Activated naive CD8-positive, alpha-beta T cell treated with anti-CD3 and anti-CD28 coated beads for 36 hours (primary cell): ENCODE results near the gene WAS. TPM values are rescaled to one million over a fixed set of nuclear protein-coding genes. Genes with fewer than 3 reads are reported as not detected.
"Not testable (repeated sequence)": the region's sequence is repeated elsewhere in the genome, so short reads cannot be mapped to it uniquely, and the experiment has no call there.

Source experiments
- DNase-seq: peaks from one replicate; pipeline ENCODE4 v3.0.0; 2021
- H3K27ac Mint-ChIP-seq: one replicate; pipeline ENCODE4 v1.8.0; 2022; ENCODE audit warnings: mild to moderate bottlenecking, moderate library complexity, mixed read lengths
- H3K27me3 Mint-ChIP-seq: one replicate; pipeline ENCODE4 v1.8.0; 2022; ENCODE audit warnings: mild to moderate bottlenecking, mixed read lengths
- H3K36me3 Mint-ChIP-seq: one replicate; pipeline ENCODE4 v1.8.0; 2021; ENCODE audit warnings: mild to moderate bottlenecking, mixed read lengths
- H3K4me1 Mint-ChIP-seq: one replicate; pipeline ENCODE4 v1.8.0; 2021; ENCODE audit warnings: mixed read lengths
- H3K4me3 Mint-ChIP-seq: one replicate; pipeline ENCODE4 v1.8.0; 2022; ENCODE audit warnings: mild to moderate bottlenecking, moderate library complexity, mixed read lengths
- H3K9me3 Mint-ChIP-seq: one replicate; pipeline ENCODE4 v1.8.0; 2022; ENCODE audit warnings: mixed read lengths
- total RNA-seq, 2 experiments: library from RNA; stranded (reverse); gene quantifications; one replicate each; pipeline ENCODE4 v1.2.3, GENCODE V29; 2021

The WAS gene
- total RNA-seq, 2 experiments from 2014 or later, result 87.8 to 89.8 TPM

DNA sequence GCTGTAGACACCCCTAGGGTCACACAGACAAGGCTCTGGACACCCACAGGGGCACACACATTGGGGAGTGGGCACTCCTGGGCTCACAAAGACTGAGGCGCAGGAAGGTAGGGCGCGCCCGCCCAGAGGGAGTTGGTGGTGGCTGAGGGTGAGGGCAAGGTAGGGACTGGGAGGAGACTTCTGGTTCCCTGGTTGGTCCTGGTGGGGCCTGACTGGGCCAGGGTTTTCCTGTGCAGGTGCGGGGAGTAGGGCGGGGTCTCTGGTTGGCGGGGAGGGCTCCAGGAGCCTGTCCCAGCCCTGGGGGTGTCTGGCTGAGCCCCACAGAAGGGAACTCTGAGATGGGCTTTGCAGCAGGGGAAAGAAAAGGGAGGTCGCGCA, 6.7 kb upstream of the WAS start:
- Mint-ChIP-seq H3K27me3 (no peaks in the 10 kb centered on the region), H3K36me3 (peaks cover 10% of the 10 kb centered on the region), H3K9me3 (no peaks in the 10 kb centered on the region), H3K4me1 (peaks cover 18% of the 10 kb centered on the region), H3K27ac (peak overlapping the region; percentile 92), H3K4me3 (peak overlapping the region; percentile 92)
- DNase-seq, result peak; percentile 14

- Mint-ChIP-seq H3K27me3 (no peaks in the 10 kb centered on the region), H3K4me3 (peak overlapping the region; percentile 92), H3K9me3 (no peaks in the 10 kb centered on the region), H3K36me3 (peaks cover 10% of the 10 kb centered on the region), H3K4me1 (peaks cover 18% of the 10 kb centered on the region), H3K27ac (peak overlapping the region; percentile 92)
- DNase-seq, result no peak
Observed at GRCh38 chrX:48677516-48677915, 6.1 kb upstream of the WAS start.

DNA sequence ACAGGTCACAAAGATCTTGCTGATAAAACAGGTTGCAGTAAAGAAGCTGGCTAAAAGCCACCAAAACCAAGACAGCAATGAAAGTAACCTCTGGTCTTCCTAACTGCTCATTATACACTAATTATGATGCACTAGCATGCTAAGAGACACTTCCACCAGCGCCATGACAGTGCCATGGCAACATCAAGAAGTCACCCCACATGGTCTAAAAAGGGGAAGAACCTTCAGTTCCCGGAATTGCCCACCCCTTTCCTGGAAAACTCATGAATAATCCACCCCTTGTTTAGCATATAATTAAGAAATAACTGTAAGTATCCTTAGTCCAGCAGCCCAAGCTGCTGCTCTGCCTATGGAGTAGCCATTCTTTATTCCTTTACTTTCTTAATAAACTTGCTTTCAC, 3.1 kb upstream of the WAS start:
- not testable (repeated sequence) for H3K4me3 Mint-ChIP-seq, H3K27me3 Mint-ChIP-seq, H3K9me3 Mint-ChIP-seq
- peak; percentile 42 for DNase-seq
- Mint-ChIP-seq H3K4me1 (peaks cover 34% of the 10 kb centered on the region), H3K27ac (peak overlapping the region; percentile 66), H3K36me3 (peaks cover 28% of the 10 kb centered on the region)

GRCh38 chrX:48680925-48681324, 2.7 kb upstream of the WAS start:
- Mint-ChIP-seq H3K4me1 (peaks cover 34% of the 10 kb centered on the region), H3K27ac (peak overlapping the region; percentile 66), H3K36me3 (peaks cover 31% of the 10 kb centered on the region)
- DNase-seq, H3K27me3 Mint-ChIP-seq, H3K4me3 Mint-ChIP-seq, H3K9me3 Mint-ChIP-seq: not testable (repeated sequence)

DNA sequence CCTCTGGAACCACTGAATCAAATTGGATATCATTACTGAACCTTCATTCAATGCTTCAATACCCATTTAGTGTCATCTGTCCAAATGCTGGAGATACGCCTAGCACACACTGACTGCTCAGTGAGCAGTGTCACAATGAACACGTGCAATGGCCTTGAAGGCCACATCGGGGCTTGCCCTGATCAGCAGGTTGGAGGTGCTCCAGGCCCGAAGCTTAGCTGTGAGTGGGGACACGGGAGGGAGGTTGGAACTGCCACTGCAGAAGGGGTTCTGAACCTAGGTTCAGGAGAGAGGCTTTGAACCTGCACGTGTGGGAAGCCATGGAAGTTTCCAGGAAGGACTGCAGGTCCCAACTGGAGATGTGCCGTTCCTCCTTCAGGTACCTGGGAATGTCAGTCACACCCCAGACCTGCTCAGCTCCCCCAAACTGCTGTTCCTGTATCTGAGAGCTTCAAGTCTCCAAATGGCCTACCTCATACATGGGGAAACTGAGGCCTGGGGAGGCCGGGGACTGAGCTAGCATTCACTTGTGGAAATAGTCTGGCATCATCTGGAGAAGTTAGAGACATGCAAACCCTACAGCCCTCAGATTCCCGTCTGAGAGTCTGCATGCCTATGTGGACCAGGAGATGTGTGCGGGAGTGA, 1.9 kb upstream of the WAS start:
- Mint-ChIP-seq H3K27ac (peak overlapping the region; percentile 16), H3K27me3 (no peaks in the 10 kb centered on the region), H3K4me3 (no peak overlapping the region), H3K36me3 (peaks cover 37% of the 10 kb centered on the region), H3K9me3 (no peaks in the 10 kb centered on the region), H3K4me1 (peaks cover 38% of the 10 kb centered on the region)
- no peak for DNase-seq

GRCh38 chrX:48682795-48683194, 804 bp upstream of the WAS start:
- Mint-ChIP-seq H3K4me3 (peak overlapping the region; percentile 96), H3K27ac (peak overlapping the region; percentile 97), H3K4me1 (peaks cover 33% of the 10 kb centered on the region), H3K36me3 (peaks cover 41% of the 10 kb centered on the region)
- H3K27me3 Mint-ChIP-seq, H3K9me3 Mint-ChIP-seq, DNase-seq: not testable (repeated sequence)

- peak overlapping the region; percentile 97 for H3K27ac Mint-ChIP-seq
- DNase-seq, result no peak
- peaks cover 45% of the 10 kb centered on the region for H3K36me3 Mint-ChIP-seq
- peak overlapping the region; percentile 96 for H3K4me3 Mint-ChIP-seq
- H3K27me3 Mint-ChIP-seq, result no peaks in the 10 kb centered on the region
- peaks cover 31% of the 10 kb centered on the region for H3K4me1 Mint-ChIP-seq
- no peaks in the 10 kb centered on the region for H3K9me3 Mint-ChIP-seq
Observed at GRCh38 chrX:48684134-48684533, 535 bp downstream of the WAS start.

GRCh38 chrX:48685416-48685815, 1.8 kb downstream of the WAS start:
- Mint-ChIP-seq H3K4me1 (peaks cover 28% of the 10 kb centered on the region), H3K36me3 (peaks cover 41% of the 10 kb centered on the region), H3K4me3 (peak overlapping the region; percentile 96), H3K27me3 (no peaks in the 10 kb centered on the region), H3K27ac (peak overlapping the region; percentile 97), H3K9me3 (no peaks in the 10 kb centered on the region)
- DNase-seq, result no peak

DNA sequence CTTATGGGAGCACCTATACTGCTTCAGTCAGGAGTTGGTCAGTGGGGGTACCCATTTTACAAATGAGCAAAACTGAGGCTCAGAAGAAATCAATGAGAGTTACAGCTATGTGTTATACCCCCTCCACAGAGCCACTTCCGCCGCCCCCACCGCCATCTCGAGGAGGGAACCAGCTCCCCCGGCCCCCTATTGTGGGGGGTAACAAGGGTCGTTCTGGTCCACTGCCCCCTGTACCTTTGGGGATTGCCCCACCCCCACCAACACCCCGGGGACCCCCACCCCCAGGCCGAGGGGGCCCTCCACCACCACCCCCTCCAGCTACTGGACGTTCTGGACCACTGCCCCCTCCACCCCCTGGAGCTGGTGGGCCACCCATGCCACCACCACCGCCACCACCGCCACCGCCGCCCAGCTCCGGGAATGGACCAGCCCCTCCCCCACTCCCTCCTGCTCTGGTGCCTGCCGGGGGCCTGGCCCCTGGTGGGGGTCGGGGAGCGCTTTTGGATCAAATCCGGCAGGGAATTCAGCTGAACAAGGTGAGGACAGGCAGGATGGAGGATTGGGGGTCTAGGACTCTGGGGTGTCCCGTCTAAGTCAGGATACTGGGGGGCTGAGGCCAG, 5.0 kb downstream of the WAS start:
- DNase-seq, result no peak
- Mint-ChIP-seq H3K4me3 (no peak overlapping the region), H3K36me3 (peaks cover 40% of the 10 kb centered on the region), H3K9me3 (no peaks in the 10 kb centered on the region), H3K27me3 (no peaks in the 10 kb centered on the region), H3K4me1 (peaks cover 15% of the 10 kb centered on the region), H3K27ac (no peak overlapping the region)

DNA sequence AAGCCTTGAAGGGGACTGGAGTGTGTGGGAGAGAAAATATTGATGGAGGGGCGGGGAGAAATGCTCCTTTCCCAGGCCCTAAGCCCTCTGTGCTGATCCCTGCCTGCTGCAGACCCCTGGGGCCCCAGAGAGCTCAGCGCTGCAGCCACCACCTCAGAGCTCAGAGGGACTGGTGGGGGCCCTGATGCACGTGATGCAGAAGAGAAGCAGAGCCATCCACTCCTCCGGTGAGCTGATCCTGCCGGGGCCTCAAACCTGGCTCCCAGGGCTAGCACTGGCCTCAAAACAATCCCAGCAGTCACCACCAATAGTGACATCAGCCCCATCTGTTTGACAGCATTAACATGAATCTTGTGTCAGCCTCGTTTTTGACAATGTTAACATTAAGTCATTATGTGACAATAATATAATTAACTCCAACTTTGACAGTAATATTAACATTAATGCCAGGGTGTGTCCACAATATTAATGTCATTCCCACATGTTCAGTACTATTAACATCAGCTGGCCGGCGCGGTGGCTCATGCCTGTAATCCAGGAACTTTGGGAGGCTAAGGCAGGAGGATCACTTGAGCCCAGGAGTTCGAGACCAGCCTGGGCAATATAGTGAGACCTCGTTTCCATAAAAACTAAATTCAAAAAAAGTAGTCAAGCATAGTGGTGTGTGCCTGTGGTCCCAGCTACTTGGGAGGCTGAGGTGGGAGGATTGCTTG, 5.8 kb downstream of the WAS start:
- Mint-ChIP-seq H3K9me3 (no peaks in the 10 kb centered on the region), H3K4me1 (peaks cover 13% of the 10 kb centered on the region), H3K27me3 (no peaks in the 10 kb centered on the region), H3K36me3 (peaks cover 33% of the 10 kb centered on the region), H3K27ac (no peak overlapping the region), H3K4me3 (no peak overlapping the region)
- no peak for DNase-seq

DNA sequence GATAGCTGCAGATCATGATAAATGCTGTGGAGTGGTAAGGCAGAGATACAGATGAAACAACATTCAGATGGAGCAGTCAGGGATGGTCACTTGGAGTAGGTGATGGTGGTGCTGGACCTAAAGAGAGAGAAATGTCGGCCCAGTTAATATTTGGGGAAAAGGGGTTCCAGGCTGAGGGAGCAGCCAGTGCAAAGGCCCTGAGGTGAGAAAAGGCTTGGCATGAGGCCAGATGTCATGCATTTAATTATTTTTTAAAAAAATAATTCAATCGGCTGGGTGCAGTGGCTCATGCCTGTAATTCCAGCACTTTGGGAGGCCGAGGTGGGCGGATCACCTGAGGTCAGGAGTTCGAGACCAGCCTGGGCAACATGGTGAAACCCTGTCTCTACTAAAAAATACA, 8.1 kb downstream of the WAS start:
- not testable (repeated sequence) for H3K27ac Mint-ChIP-seq, H3K4me3 Mint-ChIP-seq, H3K9me3 Mint-ChIP-seq, H3K27me3 Mint-ChIP-seq, DNase-seq
- Mint-ChIP-seq H3K36me3 (peaks cover 12% of the 10 kb centered on the region), H3K4me1 (peaks cover 12% of the 10 kb centered on the region)

GRCh38 chrX:48694776-48695533, 11.4 kb downstream of the WAS start:
- no peak for DNase-seq
- Mint-ChIP-seq H3K27me3 (no peaks in the 10 kb centered on the region), H3K4me3 (peak overlapping the region; percentile 93), H3K9me3 (no peaks in the 10 kb centered on the region), H3K36me3 (peaks cover 15% of the 10 kb centered on the region), H3K27ac (peak overlapping the region; percentile 94), H3K4me1 (peaks cover 12% of the 10 kb centered on the region)

DNA sequence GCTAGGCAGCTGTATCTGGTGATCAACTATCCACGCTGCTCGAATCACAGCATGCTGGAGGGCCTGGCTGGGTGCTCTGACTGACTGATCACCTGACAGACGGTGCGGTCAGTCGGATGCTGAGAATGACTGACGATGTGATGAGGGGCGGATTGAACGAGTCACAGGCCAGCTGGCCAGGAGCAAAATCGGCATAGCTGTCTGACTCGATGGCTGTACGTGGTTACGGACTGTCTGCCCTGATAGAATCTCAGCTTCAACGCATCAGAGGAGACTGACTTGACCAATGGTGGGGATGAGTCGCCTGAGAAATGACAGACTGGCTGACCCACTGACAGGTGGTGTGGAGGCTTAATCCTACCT, 11.9 kb downstream of the WAS start:
- Mint-ChIP-seq H3K36me3 (peaks cover 15% of the 10 kb centered on the region), H3K4me3 (peak overlapping the region; percentile 93), H3K9me3 (no peaks in the 10 kb centered on the region), H3K27me3 (no peaks in the 10 kb centered on the region), H3K27ac (peak overlapping the region; percentile 94), H3K4me1 (peaks cover 12% of the 10 kb centered on the region)
- DNase-seq, result no peak

DNA sequence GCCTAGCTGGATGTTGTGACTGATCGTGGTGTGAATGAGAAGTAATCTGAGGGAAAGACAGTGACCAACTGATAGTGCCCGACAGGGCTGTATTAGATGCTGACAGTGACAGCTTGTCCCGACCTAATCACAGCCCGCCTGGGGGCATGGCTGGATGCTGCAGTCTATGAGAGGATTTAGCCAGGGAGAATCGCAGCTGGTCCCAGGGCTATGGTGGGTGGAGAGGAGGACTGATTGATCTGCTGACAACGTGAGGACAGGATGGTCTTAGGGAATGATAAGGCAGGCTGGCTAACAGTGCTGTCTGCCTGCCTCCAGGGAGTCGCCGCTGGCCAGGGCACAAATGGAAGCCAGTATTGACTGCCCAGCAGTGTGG, 12.3 kb downstream of the WAS start:
- Mint-ChIP-seq H3K27me3 (no peaks in the 10 kb centered on the region), H3K9me3 (no peaks in the 10 kb centered on the region), H3K4me3 (peak overlapping the region; percentile 93), H3K36me3 (peaks cover 15% of the 10 kb centered on the region), H3K27ac (peak overlapping the region; percentile 94), H3K4me1 (peaks cover 12% of the 10 kb centered on the region)
- no peak for DNase-seq

- H3K4me1 Mint-ChIP-seq, result peaks cover 12% of the 10 kb centered on the region
- peaks cover 12% of the 10 kb centered on the region for H3K36me3 Mint-ChIP-seq
- no peaks in the 10 kb centered on the region for H3K27me3 Mint-ChIP-seq
- no peaks in the 10 kb centered on the region for H3K9me3 Mint-ChIP-seq
- H3K4me3 Mint-ChIP-seq, result peak within 1 kb of the TSS; percentile 94
- DNase-seq, result peak; percentile 92
- peak within 1 kb of the TSS; percentile 94 for H3K27ac Mint-ChIP-seq
Observed at GRCh38 chrX:48696301-48696908, 12.8 kb downstream of the WAS start, which contains the start of gene SUV39H1. Gene SUV39H1, plus strand, starts transcription at chrX:48696734. Its CDS starts 51 bp downstream, at chrX:48696785.
